ENCODE results near the gene ANKRD6.

- no peak for TF ChIP-seq POLR2AphosphoS5 (IDR thresholded peaks at IDR 0.05)
- TF ChIP-seq POLR2A (IDR thresholded peaks at IDR 0.05), result no peak
- no peak for TF ChIP-seq CTCF (IDR thresholded peaks at IDR 0.05)
Observed at GRCh38 chr6:89449193-89449592, 16.2 kb downstream of the ANKRD6 start.
